AG04450 (cell line): ENCODE measurements around the gene FAM20C. TPM values are rescaled to one million over a fixed set of nuclear protein-coding genes. Genes with fewer than 3 reads are reported as not detected.

Source experiments
- CTCF ChIA-PET: fragments of 300-600, 350-600 bp; formaldehyde crosslinking; extraction: SDS; loops from one replicate; lab custom pipeline; 2022; ENCODE audit warnings: antibody characterized with exemption, inconsistent platforms; lab: Charles Lee
- POLR2A ChIA-PET: fragments of 350-600 bp; formaldehyde crosslinking; extraction: SDS; loops from one replicate; lab custom pipeline; 2021; ENCODE audit warnings: antibody characterized with exemption, inconsistent platforms; lab: Yijun Ruan, JAX
- DNase-seq: peaks from one replicate; pipeline ENCODE4 v3.0.0-alpha.2; 2011; ENCODE audit warnings: low read depth, low spot score
- H3K27ac ChIP-seq: one replicate; pipeline ENCODE4 v1.5.1; 2012; ENCODE audit warnings: low read depth, low read length, control low read depth
- H3K27me3 ChIP-seq: one replicate; pipeline ENCODE4 v1.6.0; 2012; ENCODE audit warnings: low read length; ENCODE audit not compliant: control insufficient read depth, insufficient read depth
- H3K4me3 ChIP-seq: 2 replicates; pipeline ENCODE4 v1.5.1; 2011; ENCODE audit warnings: mild to moderate bottlenecking, low read depth, low read length, control low read depth
- H3K9me3 ChIP-seq: 2 replicates; pipeline ENCODE4 v1.5.1; 2012; ENCODE audit warnings: low read length; ENCODE audit not compliant: control insufficient read depth, insufficient read depth
- polyA plus RNA-seq: library from polyadenylated mRNA; depleted of rRNA; stranded (reverse); fragments of >200 nt; gene quantifications from 2 replicates; pipeline ENCODE4 v1.2.3, GENCODE V29; 2011
- TF ChIP-seq, protein P1 (sequence below): IDR thresholded peaks from 2 replicates; pipeline ENCODE4 v1.5.1; 2011; ENCODE audit warnings: low read depth, low read length, control low read depth, inconsistent platforms

Gene FAM20C
- polyA plus RNA-seq, 1 experiment: 34.5 TPM

DNA sequence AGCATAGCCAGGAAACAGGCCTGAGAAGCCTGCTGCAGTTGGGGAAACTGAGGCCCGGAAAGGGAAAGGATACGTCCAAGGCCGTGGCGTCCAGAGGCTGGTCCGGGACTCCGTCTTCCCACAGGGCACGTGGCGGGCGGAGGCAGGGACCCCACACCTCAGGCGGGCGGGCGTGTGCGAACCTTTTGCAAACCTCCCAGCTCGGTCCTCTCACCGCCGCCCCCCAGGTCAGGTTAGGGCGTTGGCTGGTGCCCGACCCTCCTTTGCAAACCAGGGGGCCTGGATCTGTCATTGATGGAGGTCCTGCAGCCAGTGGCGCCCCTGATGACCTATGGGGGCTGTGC, 19.3 kb downstream of the FAM20C start:
- H3K4me3 ChIP-seq: no peak overlapping the region
- no peak overlapping the region for H3K27ac ChIP-seq
- POLR2A ChIA-PET: no interaction called here
- no peak for DNase-seq
- CTCF ChIA-PET: no interaction called here
- peaks cover 24% of the 10 kb centered on the region for H3K9me3 ChIP-seq
- TF ChIP-seq, protein P1, sequence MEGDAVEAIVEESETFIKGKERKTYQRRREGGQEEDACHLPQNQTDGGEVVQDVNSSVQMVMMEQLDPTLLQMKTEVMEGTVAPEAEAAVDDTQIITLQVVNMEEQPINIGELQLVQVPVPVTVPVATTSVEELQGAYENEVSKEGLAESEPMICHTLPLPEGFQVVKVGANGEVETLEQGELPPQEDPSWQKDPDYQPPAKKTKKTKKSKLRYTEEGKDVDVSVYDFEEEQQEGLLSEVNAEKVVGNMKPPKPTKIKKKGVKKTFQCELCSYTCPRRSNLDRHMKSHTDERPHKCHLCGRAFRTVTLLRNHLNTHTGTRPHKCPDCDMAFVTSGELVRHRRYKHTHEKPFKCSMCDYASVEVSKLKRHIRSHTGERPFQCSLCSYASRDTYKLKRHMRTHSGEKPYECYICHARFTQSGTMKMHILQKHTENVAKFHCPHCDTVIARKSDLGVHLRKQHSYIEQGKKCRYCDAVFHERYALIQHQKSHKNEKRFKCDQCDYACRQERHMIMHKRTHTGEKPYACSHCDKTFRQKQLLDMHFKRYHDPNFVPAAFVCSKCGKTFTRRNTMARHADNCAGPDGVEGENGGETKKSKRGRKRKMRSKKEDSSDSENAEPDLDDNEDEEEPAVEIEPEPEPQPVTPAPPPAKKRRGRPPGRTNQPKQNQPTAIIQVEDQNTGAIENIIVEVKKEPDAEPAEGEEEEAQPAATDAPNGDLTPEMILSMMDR: no peak
- no peaks in the 10 kb centered on the region for H3K27me3 ChIP-seq

DNA sequence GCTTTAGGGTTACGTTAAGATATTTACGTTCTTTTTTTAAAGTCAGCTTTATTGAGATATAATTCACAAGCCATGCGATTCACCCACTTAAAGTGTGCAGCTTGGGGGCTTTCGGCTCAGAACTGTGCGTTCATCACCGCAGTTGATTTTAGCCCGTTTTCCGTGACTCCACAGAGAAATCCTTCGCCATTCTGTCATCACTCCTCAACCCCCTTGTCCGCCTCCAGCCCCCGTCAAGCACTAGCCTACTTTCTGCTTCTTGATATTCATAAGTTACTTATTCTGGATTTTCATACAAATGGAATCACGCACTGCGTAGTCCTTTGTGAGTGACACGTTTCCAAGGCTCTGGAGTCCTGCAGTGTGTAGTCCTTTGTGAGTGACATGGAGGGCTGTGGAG, 20.4 kb downstream of the FAM20C start:
- TF ChIP-seq, protein P1: no peak
- POLR2A ChIA-PET: no interaction called here

DNA sequence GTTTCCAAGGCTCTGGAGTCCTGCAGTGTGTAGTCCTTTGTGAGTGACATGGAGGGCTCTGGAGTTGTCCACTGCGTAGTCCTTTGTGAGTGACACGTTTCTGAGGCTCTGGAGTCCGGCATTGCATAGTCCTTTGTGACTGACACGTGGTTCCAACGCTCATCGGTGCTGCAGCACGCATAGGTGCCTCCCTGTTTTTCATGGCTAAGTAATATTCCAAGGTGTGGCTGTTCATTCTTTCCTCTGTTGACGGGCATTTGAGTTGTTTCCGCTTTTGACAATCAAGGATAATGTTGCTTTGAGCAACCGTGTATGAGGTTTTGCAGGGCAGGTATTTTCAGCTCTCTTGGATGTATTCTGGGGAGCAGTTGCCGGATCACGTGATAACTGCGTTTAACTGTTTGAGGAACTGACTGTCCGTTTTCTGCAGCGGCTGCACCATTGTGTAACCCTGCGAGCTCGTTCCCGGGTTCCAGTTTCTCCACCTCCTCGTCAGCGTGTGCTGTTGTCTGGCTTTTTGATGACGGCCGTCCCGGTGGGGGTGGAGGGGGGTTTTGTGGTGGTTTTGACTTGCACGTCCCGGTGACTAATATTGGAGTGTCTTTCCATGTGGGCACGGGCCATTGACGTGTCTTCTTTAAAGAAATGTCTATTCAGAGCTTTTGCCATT, 21.1 kb downstream of the FAM20C start:
- H3K27me3 ChIP-seq: no peaks in the 10 kb centered on the region
- no peak overlapping the region for H3K27ac ChIP-seq
- no peak overlapping the region for H3K4me3 ChIP-seq
- peaks cover 24% of the 10 kb centered on the region for H3K9me3 ChIP-seq
- ChIA-PET CTCF (no interaction called here), POLR2A (no interaction called here)
- TF ChIP-seq, protein P1: no peak
- DNase-seq: no peak

More for the DNA sequence above, 20.4 kb downstream of the FAM20C start:
- Histone ChIP-seq H3K9me3 (peaks cover 24% of the 10 kb centered on the region), H3K27ac (no peak overlapping the region), H3K27me3 (no peaks in the 10 kb centered on the region), H3K4me3 (no peak overlapping the region)
- DNase-seq: no peak
- CTCF ChIA-PET: no interaction called here

DNA sequence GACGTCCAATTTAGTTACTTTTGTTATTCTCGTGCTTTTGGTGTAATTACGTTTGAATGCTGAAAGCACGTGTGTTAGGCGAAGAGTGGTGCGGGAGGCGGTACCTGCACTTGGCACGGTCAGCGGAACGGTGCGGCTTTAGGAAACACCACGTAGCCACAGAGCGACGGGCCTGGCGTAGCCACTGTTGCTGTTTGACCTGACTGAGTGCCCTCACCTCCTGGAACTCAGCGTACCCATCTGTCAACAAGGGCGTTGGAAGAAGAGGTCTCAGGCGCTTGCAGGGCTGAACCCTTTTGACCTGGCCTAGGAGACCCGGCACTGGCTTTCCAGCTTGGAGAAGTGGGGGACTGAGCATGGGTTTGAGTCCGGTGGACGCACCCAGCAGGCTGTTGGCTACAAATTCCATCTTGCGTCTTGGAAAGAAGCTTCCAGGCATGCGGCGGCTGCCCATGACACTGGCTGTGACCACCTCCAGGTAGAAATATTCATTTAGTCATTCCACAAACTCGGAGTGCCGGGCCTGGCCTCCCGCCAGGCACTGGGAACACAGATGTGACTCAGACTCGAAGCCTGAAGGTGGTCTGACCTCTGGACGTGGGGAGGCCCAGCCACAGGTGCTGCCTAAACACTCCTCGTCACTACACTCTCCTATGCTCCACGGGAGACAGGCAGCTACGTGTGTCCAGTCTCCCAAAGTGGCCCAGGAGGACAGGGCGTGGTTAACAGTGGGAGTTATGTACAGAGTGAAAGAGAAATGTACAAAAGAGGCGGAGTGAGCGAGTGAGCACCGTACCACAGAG, 22.2 kb downstream of the FAM20C start:
- DNase-seq: no peak
- H3K27me3 ChIP-seq: no peaks in the 10 kb centered on the region
- H3K9me3 ChIP-seq: peaks cover 24% of the 10 kb centered on the region
- POLR2A ChIA-PET: interaction anchor here (0.7 kb wide), 1 partner anchor 15 kb away, joined by 5 read pairs; no protein-coding TSS in a partner anchor
- H3K27ac ChIP-seq: peak overlapping the region; percentile 21
- H3K4me3 ChIP-seq: no peak overlapping the region
- TF ChIP-seq, protein P1: no peak
- CTCF ChIA-PET: no interaction called here
